Activated B cell treated with CpG ODN at 0.5 μM for 24 hours (primary cell): ENCODE data around the gene RCSD1. TPM values are rescaled to one million over a fixed set of nuclear protein-coding genes. Genes with fewer than 3 reads are reported as not detected.
A peak's percentile ranks its signal among the peaks of the same experiment; 100 is the strongest.

Experiments used
- ATAC-seq: fragments of 200-7000 bp; cut with Tn5 transposase; one replicate; pipeline ENCODE4 v1.10.0; 2021; ENCODE audit warnings: low read depth, mild to moderate bottlenecking, moderate library complexity
- CTCF ChIA-PET: fragments of 350-600 bp; sonication (Branson Sonifier 250); formaldehyde crosslinking; loops from one replicate; lab custom pipeline; 2021; ENCODE audit warnings: antibody characterized with exemption; lab: Charles Lee
- POLR2A ChIA-PET: fragments of 350-600 bp; sonication (Branson Sonifier 250); formaldehyde crosslinking; loops from one replicate; lab custom pipeline; 2021; ENCODE audit warnings: antibody characterized with exemption; lab: Charles Lee
- DNase-seq: peaks from one replicate; pipeline ENCODE4 v3.0.0; 2022
- H3K27ac Mint-ChIP-seq: one replicate; pipeline ENCODE4 v1.8.0; 2020; ENCODE audit warnings: mixed read lengths
- H3K27me3 Mint-ChIP-seq: one replicate; pipeline ENCODE4 v1.8.0; 2021; ENCODE audit warnings: mixed read lengths
- H3K36me3 Mint-ChIP-seq: one replicate; pipeline ENCODE4 v1.8.0; 2021; ENCODE audit warnings: low read depth, mixed read lengths
- H3K4me1 Mint-ChIP-seq: one replicate; pipeline ENCODE4 v1.8.0; 2021; ENCODE audit warnings: mixed read lengths
- H3K4me3 Mint-ChIP-seq: one replicate; pipeline ENCODE4 v1.8.0; 2020; ENCODE audit warnings: mild to moderate bottlenecking, mixed read lengths
- H3K9me3 Mint-ChIP-seq: one replicate; pipeline ENCODE4 v1.8.0; 2020; ENCODE audit warnings: mixed read lengths
- intact Hi-C: fragments of 100-400 bp; cut with micrococcal nuclease; formaldehyde crosslinking; loops from one replicate; pipeline ENCODE4 v1.15.1; 2024
- total RNA-seq: library from RNA; stranded (reverse); gene quantifications from 2 replicates; pipeline ENCODE4 v1.2.3, GENCODE V29; 2022
- TF ChIP-seq, protein P1 (sequence below): fragments of 200-600 bp; IDR thresholded peaks from one replicate; pipeline ENCODE4 v1.8.0; 2022; ENCODE audit warnings: antibody characterized with exemption, mild to moderate bottlenecking

The RCSD1 gene
- total RNA-seq, 1 donor from 2014 or later: 185 TPM

DNA sequence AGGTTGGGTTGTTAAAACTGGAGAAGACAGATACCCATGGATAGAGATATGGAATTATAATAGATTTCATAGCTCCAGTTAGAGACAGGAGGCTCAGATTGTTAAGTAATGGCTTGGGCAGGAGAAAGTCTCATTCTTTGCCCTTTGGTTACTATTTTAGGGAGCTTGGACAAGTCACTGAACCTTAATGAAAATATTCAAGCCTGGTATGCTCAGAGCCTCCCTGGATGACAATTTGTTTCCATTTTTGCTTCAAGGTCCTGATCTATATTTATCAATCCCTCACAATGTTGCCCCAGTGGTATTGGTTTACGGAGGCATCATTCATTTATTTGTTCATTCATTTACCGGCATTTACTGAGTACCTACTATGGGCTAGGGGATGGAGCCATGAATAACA lies 37.5 kb downstream of the RCSD1 start:
- Mint-ChIP-seq H3K27ac (peak overlapping the region; percentile 77), H3K36me3 (peaks cover 87% of the 10 kb centered on the region), H3K9me3 (no peaks in the 10 kb centered on the region), H3K27me3 (no peaks in the 10 kb centered on the region), H3K4me3 (peak overlapping the region; percentile 62), H3K4me1 (peaks cover 100% of the 10 kb centered on the region)
- TF ChIP-seq, protein P1, sequence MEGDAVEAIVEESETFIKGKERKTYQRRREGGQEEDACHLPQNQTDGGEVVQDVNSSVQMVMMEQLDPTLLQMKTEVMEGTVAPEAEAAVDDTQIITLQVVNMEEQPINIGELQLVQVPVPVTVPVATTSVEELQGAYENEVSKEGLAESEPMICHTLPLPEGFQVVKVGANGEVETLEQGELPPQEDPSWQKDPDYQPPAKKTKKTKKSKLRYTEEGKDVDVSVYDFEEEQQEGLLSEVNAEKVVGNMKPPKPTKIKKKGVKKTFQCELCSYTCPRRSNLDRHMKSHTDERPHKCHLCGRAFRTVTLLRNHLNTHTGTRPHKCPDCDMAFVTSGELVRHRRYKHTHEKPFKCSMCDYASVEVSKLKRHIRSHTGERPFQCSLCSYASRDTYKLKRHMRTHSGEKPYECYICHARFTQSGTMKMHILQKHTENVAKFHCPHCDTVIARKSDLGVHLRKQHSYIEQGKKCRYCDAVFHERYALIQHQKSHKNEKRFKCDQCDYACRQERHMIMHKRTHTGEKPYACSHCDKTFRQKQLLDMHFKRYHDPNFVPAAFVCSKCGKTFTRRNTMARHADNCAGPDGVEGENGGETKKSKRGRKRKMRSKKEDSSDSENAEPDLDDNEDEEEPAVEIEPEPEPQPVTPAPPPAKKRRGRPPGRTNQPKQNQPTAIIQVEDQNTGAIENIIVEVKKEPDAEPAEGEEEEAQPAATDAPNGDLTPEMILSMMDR: no peak
- ChIA-PET CTCF (interaction anchor here (1.0 to 2.4 kb wide), 5 partner anchors 18 to 114 kb away, joined by 3 to 12 read pairs (median 3); partner anchors contain the start of gene CREG1), POLR2A (interaction anchor here (0.6 to 3.5 kb wide), 7 partner anchors 16 to 51 kb away, joined by 3 to 16 read pairs (median 6); no protein-coding TSS in a partner anchor)
- intact Hi-C loops: no loop called here
- DNase-seq: no peak
- no peak for ATAC-seq

DNA sequence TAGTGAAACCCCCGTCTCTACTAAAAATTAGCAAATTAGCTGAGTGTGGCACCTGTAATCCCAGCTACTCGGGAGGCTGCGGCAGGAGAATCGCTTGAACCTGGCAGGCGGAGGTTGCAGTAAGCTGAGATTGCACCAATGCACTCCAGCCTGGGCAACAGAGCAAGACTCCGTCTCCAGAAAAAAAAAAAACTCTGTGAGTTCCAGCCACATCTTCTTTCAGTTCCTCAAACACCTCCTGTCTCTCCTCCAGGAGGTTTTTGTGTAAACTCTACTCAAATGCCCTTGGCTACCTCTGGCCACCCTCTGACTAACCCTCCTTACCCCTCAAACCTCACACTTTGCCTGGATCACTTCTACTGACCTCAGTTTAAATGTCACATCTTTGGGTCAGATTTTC lies 38.1 kb downstream of the RCSD1 start:
- ChIA-PET POLR2A (interaction anchor here (0.5 to 3.5 kb wide), 11 partner anchors 13 to 67 kb away, joined by 3 to 16 read pairs (median 4); partner anchors contain the start of gene RCSD1), CTCF (interaction anchor here (1.0 to 2.4 kb wide), 4 partner anchors 20 to 114 kb away, joined by 3 to 12 read pairs (median 5); partner anchors contain the start of gene CREG1)
- ATAC-seq (peak; percentile 86), DNase-seq (no peak)
- intact Hi-C loops: loop anchor here (1.0 to 2.0 kb wide), 5 partner anchors 8 to 51 kb away; partner anchors contain the start of gene RCSD1
- TF ChIP-seq, protein P1: no peak
- H3K4me1 Mint-ChIP-seq: peaks cover 100% of the 10 kb centered on the region
- H3K27me3 Mint-ChIP-seq: no peaks in the 10 kb centered on the region
- no peaks in the 10 kb centered on the region for H3K9me3 Mint-ChIP-seq
- H3K36me3 Mint-ChIP-seq: peaks cover 87% of the 10 kb centered on the region
- H3K27ac Mint-ChIP-seq: peak overlapping the region; percentile 77
- H3K4me3 Mint-ChIP-seq: peak overlapping the region; percentile 62

DNA sequence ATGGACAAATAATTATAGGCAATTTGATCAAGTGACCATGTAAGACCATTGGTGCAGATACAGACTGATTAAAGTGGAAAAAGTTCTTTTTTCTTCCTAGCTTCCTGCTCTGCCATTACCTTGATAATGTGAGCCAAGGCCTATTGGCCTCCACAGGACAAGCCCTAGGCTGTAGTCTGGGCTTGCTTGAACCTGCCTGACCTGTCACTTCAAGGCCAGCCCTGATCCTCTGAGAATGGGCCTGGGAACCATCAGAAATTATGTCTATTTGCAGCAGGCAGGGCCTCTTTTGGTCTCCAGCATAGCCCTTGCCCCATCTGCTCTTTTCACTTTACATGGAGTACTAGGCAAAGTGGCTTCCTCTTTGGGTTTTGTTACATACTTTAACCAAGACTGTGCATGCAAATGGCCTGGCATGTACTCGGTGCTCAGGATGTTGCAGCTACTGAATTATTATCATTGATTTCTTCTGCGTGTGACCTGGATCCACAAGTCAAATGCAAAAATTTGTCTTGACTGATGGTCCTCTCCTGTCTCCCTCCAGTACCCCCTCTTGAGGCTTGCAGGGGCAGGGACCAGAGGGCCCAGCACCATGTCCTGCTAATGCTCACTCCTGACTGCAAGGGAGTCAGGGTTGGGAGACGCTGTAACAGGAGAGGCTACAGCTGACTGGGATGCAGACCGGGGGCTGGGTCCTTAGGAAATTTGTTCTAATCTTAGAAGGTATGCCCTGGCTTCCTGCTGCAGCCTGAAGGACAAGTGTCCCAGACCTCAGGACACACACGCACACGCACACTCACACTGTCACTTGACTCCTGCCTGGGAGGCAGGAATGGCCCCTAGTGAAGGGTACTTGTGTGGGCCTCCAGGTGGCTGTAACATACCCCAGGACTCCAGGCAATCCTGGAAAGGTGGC lies 39.4 kb downstream of the RCSD1 start:
- Mint-ChIP-seq H3K9me3 (no peaks in the 10 kb centered on the region), H3K27me3 (no peaks in the 10 kb centered on the region), H3K36me3 (peaks cover 88% of the 10 kb centered on the region), H3K27ac (peak overlapping the region; percentile 77), H3K4me3 (peak overlapping the region; percentile 49), H3K4me1 (peaks cover 99% of the 10 kb centered on the region)
- ChIA-PET POLR2A (interaction anchor here (0.7 to 3.5 kb wide), 10 partner anchors 11 to 111 kb away, joined by 3 to 16 read pairs (median 4); partner anchors contain the start of gene RCSD1), CTCF (interaction anchor here (1.3 to 2.4 kb wide), 2 partner anchors 18 to 69 kb away, joined by 6 to 12 read pairs; no protein-coding TSS in a partner anchor)
- TF ChIP-seq, protein P1: no peak
- ATAC-seq (peak; percentile 43), DNase-seq (no peak)
- intact Hi-C loops: loop anchor here (2.0 kb wide), 2 partner anchors 15 to 39 kb away; partner anchors contain the start of gene RCSD1

DNA sequence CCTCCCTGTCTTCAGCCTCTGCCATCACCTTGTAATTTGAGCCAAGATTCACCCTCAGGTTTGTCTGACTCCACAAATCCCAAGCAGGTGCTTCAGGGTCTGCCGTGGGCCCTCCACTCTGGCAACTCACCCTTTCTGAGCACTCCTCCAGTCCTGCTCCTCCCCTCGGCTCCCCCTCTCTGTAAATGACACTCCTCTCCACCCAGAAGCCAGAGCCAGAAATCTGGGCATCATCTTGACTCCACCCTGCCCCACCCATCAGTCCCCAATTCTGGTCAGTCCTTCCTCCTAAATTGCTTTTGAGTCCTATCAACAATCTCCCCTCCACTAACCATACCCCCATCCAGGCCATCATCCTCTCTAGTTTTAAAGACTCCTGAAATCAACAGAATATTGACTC lies 40.5 kb downstream of the RCSD1 start:
- no peak for ATAC-seq

More for the DNA sequence above, 40.5 kb downstream of the RCSD1 start:
- Mint-ChIP-seq H3K4me1 (peaks cover 92% of the 10 kb centered on the region), H3K36me3 (peaks cover 86% of the 10 kb centered on the region), H3K9me3 (no peaks in the 10 kb centered on the region), H3K27ac (peak overlapping the region; percentile 69), H3K4me3 (peak overlapping the region; percentile 32), H3K27me3 (no peaks in the 10 kb centered on the region)
- intact Hi-C loops: no loop called here
- no peak for DNase-seq
- ChIA-PET CTCF (interaction anchor here (1.2 to 1.6 kb wide), 2 partner anchors 17 to 70 kb away, joined by 3 to 4 read pairs; no protein-coding TSS in a partner anchor), POLR2A (no interaction called here)
- TF ChIP-seq, protein P1: no peak
